Fibroblast of pulmonary artery (primary cell): Measurements from ENCODE around the gene RBM33.

Experiments
- DNase-seq: peaks from one replicate; pipeline ENCODE4 v3.0.0-alpha.2; 2010; ENCODE audit warnings: low read depth
- H3K4me3 ChIP-seq: replicated peaks from 2 replicates; pipeline ENCODE4 v1.5.1; 2011; ENCODE audit warnings: low read depth, mild to moderate bottlenecking, control low read depth, low read length, moderate library complexity
- TF ChIP-seq, protein P1 (sequence below): IDR thresholded peaks from 2 replicates; pipeline ENCODE4 v1.5.1; 2011; ENCODE audit warnings: mild to moderate bottlenecking, control low read depth, low read length, inconsistent platforms; ENCODE audit errors: missing control alignments

Gene RBM33

DNA sequence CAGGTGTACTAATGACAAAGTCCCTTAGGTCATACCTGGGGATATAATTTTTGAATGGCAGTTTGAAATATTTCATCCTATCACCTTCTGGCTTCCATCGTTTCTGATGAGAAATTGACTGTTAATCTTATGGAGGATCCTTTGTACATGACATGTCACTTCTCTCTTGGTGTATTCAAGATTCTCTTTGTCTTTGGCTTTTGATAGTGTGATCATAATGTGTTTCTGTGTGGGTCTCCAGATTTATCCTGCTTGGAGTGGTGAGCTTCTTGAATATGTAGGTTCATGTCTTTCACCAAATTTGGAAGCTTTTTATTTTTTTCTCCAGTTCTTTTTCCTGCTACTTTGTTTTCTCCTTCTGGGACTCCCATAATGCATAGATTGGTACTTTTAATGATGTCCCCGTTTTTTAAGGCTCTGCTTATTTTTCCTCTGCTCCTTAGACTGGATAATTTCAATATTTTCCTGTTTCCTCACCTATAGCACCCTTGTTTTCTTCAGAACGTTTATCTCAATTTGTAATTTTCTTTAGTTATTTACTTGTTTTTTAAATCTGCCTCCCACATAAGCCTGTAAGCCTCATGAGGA is 4.4 kb downstream of the RBM33 start:
- no peak for DNase-seq
- TF ChIP-seq, protein P1, sequence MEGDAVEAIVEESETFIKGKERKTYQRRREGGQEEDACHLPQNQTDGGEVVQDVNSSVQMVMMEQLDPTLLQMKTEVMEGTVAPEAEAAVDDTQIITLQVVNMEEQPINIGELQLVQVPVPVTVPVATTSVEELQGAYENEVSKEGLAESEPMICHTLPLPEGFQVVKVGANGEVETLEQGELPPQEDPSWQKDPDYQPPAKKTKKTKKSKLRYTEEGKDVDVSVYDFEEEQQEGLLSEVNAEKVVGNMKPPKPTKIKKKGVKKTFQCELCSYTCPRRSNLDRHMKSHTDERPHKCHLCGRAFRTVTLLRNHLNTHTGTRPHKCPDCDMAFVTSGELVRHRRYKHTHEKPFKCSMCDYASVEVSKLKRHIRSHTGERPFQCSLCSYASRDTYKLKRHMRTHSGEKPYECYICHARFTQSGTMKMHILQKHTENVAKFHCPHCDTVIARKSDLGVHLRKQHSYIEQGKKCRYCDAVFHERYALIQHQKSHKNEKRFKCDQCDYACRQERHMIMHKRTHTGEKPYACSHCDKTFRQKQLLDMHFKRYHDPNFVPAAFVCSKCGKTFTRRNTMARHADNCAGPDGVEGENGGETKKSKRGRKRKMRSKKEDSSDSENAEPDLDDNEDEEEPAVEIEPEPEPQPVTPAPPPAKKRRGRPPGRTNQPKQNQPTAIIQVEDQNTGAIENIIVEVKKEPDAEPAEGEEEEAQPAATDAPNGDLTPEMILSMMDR, result no peak
- H3K4me3 ChIP-seq, result no peak overlapping the region

DNA sequence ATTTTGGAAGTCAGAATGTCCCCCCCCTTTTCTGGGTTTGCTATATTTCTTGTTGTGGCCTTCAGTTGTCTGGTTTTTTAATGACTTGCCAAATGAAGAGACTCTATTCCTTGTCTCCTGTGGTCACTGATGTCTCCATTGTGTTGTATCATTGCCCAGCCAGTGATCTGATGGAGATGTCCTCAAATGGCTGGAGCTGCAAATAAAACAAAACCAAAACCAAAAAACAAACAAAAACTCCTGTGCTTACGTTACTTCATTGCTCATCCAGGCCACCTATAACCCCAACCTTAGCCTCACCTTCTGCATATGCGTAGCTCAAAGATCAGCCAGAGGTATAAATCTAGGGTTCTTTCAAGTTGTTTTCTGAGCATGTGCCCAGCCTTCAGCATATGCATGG is 5.1 kb downstream of the RBM33 start:
- no peak overlapping the region for H3K4me3 ChIP-seq
- TF ChIP-seq, protein P1, result no peak
- DNase-seq, result no peak

DNA sequence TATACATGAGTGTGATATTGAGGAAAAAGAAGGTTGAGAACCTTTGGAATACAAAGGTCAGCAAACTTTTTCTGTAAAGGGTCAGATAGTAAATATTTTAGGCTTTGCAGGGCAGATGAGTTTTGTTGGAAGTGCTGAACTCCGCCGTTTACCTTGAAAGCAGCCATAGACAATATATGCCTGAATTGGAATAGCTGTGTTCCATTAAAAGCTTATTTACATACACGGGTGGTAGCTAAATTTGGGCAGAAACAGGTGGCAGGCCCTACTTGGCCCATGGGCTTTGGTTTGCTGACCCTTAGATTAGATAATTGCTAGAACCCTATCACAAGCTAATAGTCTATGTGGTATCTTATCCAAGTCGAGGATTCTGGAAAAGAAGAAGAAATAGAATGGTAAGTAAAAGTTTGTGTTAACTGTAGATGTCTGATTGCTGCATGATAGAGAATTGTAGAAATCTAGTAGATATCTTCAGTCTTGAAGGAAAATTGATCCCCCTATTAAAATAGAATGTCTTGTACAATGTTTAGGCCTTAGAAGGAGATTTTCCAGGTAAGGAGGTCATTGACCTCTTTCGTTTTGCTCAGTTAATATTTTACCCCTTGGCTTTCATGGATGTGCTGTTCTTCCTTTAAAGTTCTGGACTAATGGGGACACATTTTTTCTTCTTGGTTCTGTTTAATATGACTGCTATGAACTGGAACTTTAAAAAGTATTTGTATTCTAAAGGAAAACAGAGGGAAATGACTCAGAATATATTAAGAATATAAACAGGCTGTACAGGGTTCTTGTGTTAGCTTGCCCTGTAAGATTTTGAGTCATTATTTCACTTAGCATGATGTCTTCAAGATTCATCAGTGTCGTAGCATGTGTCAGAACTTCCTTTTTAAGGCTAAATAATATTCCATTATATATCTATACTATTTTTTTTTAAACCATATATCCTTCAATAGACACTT is 8.0 kb downstream of the RBM33 start:
- TF ChIP-seq, protein P1, result no peak
- no peak overlapping the region for H3K4me3 ChIP-seq

DNA sequence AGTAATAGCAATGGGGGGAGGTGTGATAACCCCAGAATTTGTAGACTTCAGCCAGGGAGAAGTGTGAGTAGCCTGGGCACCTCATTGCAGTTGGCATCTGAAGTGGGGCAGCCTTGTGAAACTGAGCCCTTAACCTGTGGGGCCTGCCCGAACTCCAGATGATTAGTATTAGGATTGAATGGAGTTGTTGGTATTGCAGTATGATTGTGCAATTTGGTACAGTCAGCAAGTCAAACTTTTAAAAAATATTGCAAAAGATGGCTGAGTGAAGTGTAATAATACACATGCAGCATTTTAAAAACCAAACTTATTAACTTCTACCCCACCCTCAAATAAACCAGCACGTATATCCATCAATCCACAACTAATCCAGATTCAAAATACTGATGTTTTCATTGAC is 9.3 kb downstream of the RBM33 start:
- H3K4me3 ChIP-seq, result no peak overlapping the region
- DNase-seq, result peak; percentile 68

More for the DNA sequence above, 8.0 kb downstream of the RBM33 start:
- DNase-seq, result no peak

DNA sequence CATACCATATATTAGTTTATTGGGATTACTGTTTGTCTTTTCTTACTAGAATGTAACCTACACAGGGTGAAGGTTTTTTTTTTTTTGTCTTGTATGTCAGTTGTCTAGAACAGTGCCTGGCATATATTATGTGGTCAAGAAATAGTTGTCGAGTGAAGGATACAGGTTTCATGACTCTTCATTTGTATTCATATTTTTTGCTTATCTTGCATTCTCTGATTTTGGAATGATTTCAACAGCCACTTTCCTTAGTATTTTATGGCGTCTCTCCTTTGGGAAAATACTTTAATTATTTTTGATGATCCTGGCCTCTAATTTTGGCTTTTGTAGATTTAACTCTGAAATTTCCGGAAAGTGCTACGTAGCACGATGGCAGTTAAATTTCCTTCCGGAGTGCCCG is 12.4 kb downstream of the RBM33 start:
- DNase-seq, result no peak
- H3K4me3 ChIP-seq, result no peak overlapping the region
- TF ChIP-seq, protein P1, result no peak

More for the DNA sequence above, 9.3 kb downstream of the RBM33 start:
- TF ChIP-seq, protein P1, result no peak

DNA sequence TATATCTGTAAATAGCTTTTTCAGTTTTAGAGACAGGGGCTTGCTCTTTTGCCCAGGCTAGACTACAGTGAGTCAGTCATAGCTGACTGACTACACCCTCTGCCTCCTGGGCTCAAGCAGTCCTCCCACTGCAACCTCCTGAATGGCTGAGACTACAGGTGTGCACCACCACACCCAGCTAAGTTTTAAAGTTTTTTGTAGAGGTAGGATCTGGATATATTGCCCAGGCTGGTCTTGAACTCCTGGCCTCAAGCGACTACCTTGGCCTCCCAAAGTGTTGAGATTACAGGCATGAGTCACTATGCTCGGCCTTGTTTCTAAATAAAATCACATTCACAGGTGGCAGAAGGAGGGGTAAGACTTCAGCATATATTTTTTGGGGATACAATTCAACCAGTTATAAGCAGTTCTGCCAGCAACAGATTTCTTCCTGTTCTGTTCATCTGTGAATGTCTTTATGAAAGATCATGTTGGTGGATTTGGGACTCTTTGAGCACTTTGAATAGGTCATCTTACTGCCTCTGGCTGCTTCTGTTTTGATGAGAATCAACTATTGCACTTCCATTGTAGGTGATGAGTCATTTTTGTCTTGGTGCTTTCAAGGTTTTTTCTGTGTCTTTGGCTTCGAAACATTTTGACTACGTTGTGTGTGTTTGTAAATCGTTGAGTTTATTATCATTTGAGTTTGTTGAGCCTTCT is 15.7 kb downstream of the RBM33 start:
- peak; percentile 32 for DNase-seq
- TF ChIP-seq, protein P1, result no peak
- H3K4me3 ChIP-seq, result no peak overlapping the region
